HUES48 (cell line): Measurements from ENCODE around the gene PTGDR2.
A peak's percentile ranks its signal among the peaks of the same experiment; 100 is the strongest.

Experiments used
- H3K27ac ChIP-seq: one replicate; pipeline ENCODE4 v1.7.0; 2013; ENCODE audit warnings: low read depth, low read length, inconsistent platforms
- H3K27me3 ChIP-seq: 2 replicates; pipeline ENCODE4 v1.6.1; 2013; ENCODE audit warnings: mild to moderate bottlenecking, low read length; ENCODE audit not compliant: control insufficient read depth, insufficient read depth
- H3K36me3 ChIP-seq: 2 replicates; pipeline ENCODE4 v1.6.1; 2013; ENCODE audit warnings: low read length; ENCODE audit not compliant: control insufficient read depth, insufficient read depth
- H3K4me1 ChIP-seq: 2 replicates; pipeline ENCODE4 v1.6.1; 2013; ENCODE audit warnings: mild to moderate bottlenecking, low read length; ENCODE audit not compliant: control insufficient read depth, insufficient read depth
- H3K4me3 ChIP-seq: 2 replicates; pipeline ENCODE4 v1.5.1; 2013; ENCODE audit warnings: mild to moderate bottlenecking, low read depth, low read length
- H3K9ac ChIP-seq: 2 replicates; pipeline ENCODE4 v1.6.1; 2013; ENCODE audit warnings: mild to moderate bottlenecking, low read depth, low read length, moderate library complexity
- H3K9me3 ChIP-seq: 2 replicates; pipeline ENCODE4 v1.6.1; 2013; ENCODE audit warnings: low read length; ENCODE audit not compliant: control insufficient read depth, insufficient read depth

PTGDR2 gene

GRCh38 chr11:60844870-60845221, 10.9 kb downstream of the PTGDR2 start:
- Histone ChIP-seq H3K4me3 (no peak overlapping the region), H3K9ac (no peak overlapping the region), H3K9me3 (no peaks in the 10 kb centered on the region), H3K4me1 (peaks cover 18% of the 10 kb centered on the region), H3K36me3 (peaks cover 37% of the 10 kb centered on the region), H3K27me3 (no peaks in the 10 kb centered on the region), H3K27ac (no peak overlapping the region)

- Histone ChIP-seq H3K4me1 (peaks cover 18% of the 10 kb centered on the region), H3K9ac (no peak overlapping the region), H3K27me3 (no peaks in the 10 kb centered on the region), H3K9me3 (no peaks in the 10 kb centered on the region), H3K4me3 (peak overlapping the region; percentile 89), H3K27ac (no peak overlapping the region), H3K36me3 (peaks cover 31% of the 10 kb centered on the region)
These were observed 11.5 kb downstream of the PTGDR2 start for GRCh38 chr11:60844045-60844869.

- Histone ChIP-seq H3K9me3 (no peaks in the 10 kb centered on the region), H3K36me3 (peaks cover 18% of the 10 kb centered on the region; the same call in 1 of the 2 replicates), H3K27ac (no peak overlapping the region), H3K9ac (peak overlapping the region; percentile 88), H3K4me3 (peak overlapping the region; percentile 89), H3K4me1 (peaks cover 18% of the 10 kb centered on the region), H3K27me3 (no peaks in the 10 kb centered on the region)
These were observed 12.8 kb downstream of the PTGDR2 start for GRCh38 chr11:60842668-60843600.

- peak within 1 kb of the TSS; percentile 62 for H3K27ac ChIP-seq
- H3K4me1 ChIP-seq: peaks cover 18% of the 10 kb centered on the region
- no peaks in the 10 kb centered on the region for H3K27me3 ChIP-seq
- H3K36me3 ChIP-seq: peaks cover 13% of the 10 kb centered on the region; the same call in 1 of the 2 replicates
- no peaks in the 10 kb centered on the region for H3K9me3 ChIP-seq
- peak within 1 kb of the TSS; percentile 88 for H3K9ac ChIP-seq
- peak within 1 kb of the TSS; percentile 89 for H3K4me3 ChIP-seq
These were observed 13.7 kb downstream of the PTGDR2 start, which contains the start of gene CCDC86 for GRCh38 chr11:60841797-60842667. TSS of gene CCDC86 (plus strand) at chr11:60842113. CDS start at chr11:60842125, 12 bp downstream.

GRCh38 chr11:60840470-60841430, 15.0 kb downstream of the PTGDR2 start:
- Histone ChIP-seq H3K4me1 (peaks cover 18% of the 10 kb centered on the region), H3K4me3 (peak overlapping the region; percentile 89), H3K27me3 (no peaks in the 10 kb centered on the region), H3K9me3 (no peaks in the 10 kb centered on the region), H3K9ac (no peak overlapping the region), H3K27ac (no peak overlapping the region), H3K36me3 (peaks cover 11% of the 10 kb centered on the region; the same call in 1 of the 2 replicates)

GRCh38 chr11:60838132-60838531, 17.6 kb downstream of the PTGDR2 start:
- H3K9ac ChIP-seq: no peak overlapping the region
- H3K4me3 ChIP-seq: no peak overlapping the region
- no peaks in the 10 kb centered on the region for H3K9me3 ChIP-seq
- no peak overlapping the region for H3K27ac ChIP-seq
- H3K36me3 ChIP-seq: no peaks in the 10 kb centered on the region
- H3K4me1 ChIP-seq: peaks cover 11% of the 10 kb centered on the region
- no peaks in the 10 kb centered on the region for H3K27me3 ChIP-seq

GRCh38 chr11:60836866-60837515, 18.8 kb downstream of the PTGDR2 start:
- Histone ChIP-seq H3K9ac (no peak overlapping the region), H3K36me3 (no peaks in the 10 kb centered on the region), H3K4me1 (peaks cover 9% of the 10 kb centered on the region), H3K9me3 (no peaks in the 10 kb centered on the region), H3K27ac (no peak overlapping the region), H3K27me3 (no peaks in the 10 kb centered on the region), H3K4me3 (no peak overlapping the region)

- Histone ChIP-seq H3K27me3 (no peaks in the 10 kb centered on the region), H3K9me3 (no peaks in the 10 kb centered on the region), H3K36me3 (no peaks in the 10 kb centered on the region), H3K9ac (no peak overlapping the region), H3K27ac (no peak overlapping the region), H3K4me3 (no peak overlapping the region), H3K4me1 (no peaks in the 10 kb centered on the region)
These were observed 20.3 kb downstream of the PTGDR2 start for GRCh38 chr11:60835534-60835846.

GRCh38 chr11:60834742-60835533, 20.8 kb downstream of the PTGDR2 start:
- Histone ChIP-seq H3K9me3 (no peaks in the 10 kb centered on the region), H3K36me3 (no peaks in the 10 kb centered on the region), H3K27me3 (no peaks in the 10 kb centered on the region), H3K27ac (no peak overlapping the region), H3K4me1 (no peaks in the 10 kb centered on the region), H3K4me3 (no peak overlapping the region), H3K9ac (no peak overlapping the region)
